K562 (cell line): ENCODE data around the gene CACNA2D2. TPM values are rescaled to one million over a fixed set of nuclear protein-coding genes. Genes with fewer than 3 reads are reported as not detected.
A peak's percentile ranks its signal among the peaks of the same experiment; 100 is the strongest.

Experiments used
- ARID1B ChIP-seq: fragments of 450-650 bp; IDR thresholded peaks from 2 replicates; pipeline ENCODE4 v1.6.1; 2016; ENCODE audit warnings: antibody characterized with exemption, mild to moderate bottlenecking, inconsistent platforms
- CEBPG ChIP-seq, 3 experiments: fragments of 200-800 bp in 1 of 3; sonication (Bioruptor generic) in 1 of 3; sonication (generic) in 1 of 3; formaldehyde crosslinking in 1 of 3; IDR thresholded peaks in 2 of 3; conservative IDR thresholded peaks in 1 of 3; 2 replicates each; pipeline versions ENCODE4 v1.6.1 to v1.8.0; 2016 to 2022; ENCODE audit warnings: missing compliant biosample characterization in 2 of 3, missing genetic modification characterization in 2 of 3, mild to moderate bottlenecking in 1 of 3, missing genetic modification reagents in 1 of 3
- ETV6 ChIP-seq, 3 experiments: fragments of 150-350 bp in 1 of 3; sonication (generic) in 1 of 3; formaldehyde crosslinking in 1 of 3; IDR thresholded peaks; 2 replicates each; pipeline versions ENCODE4 v1.6.1 to v1.8.0; 2014 to 2022; ENCODE audit warnings: borderline replicate concordance in 2 of 3, low read depth in 2 of 3, antibody characterized with exemption in 1 of 3, low read length in 1 of 3, mild to moderate bottlenecking in 1 of 3, missing genetic modification reagents in 1 of 3
- FIP1L1 ChIP-seq: fragments of 200-400 bp; formaldehyde crosslinking; IDR thresholded peaks from 2 replicates; pipeline ENCODE4 v1.6.1; 2018; ENCODE audit warnings: mild to moderate bottlenecking, low read depth, low read length; ENCODE audit not compliant: poor library complexity, severe bottlenecking
- FOSL1 ChIP-seq: fragments of 200-800 bp; sonication (Bioruptor generic); conservative IDR thresholded peaks from 2 replicates; pipeline ENCODE4 v1.6.1; 2016; ENCODE audit warnings: missing genetic modification characterization, missing compliant biosample characterization
- POLR2G ChIP-seq: fragments of 200-400 bp; formaldehyde crosslinking; IDR thresholded peaks from 2 replicates; pipeline ENCODE4 v1.6.1; 2017; ENCODE audit warnings: low read depth, mild to moderate bottlenecking, antibody characterized with exemption, low read length, moderate library complexity
- SAFB ChIP-seq: fragments of 200-400 bp; formaldehyde crosslinking; IDR thresholded peaks from 2 replicates; pipeline ENCODE4 v1.6.1; 2017; ENCODE audit warnings: low read depth, low read length, borderline replicate concordance
- TFAP4 ChIP-seq: sonication (generic); formaldehyde crosslinking; IDR thresholded peaks from 2 replicates; pipeline ENCODE4 v1.8.0; 2022; ENCODE audit warnings: missing genetic modification reagents, mild to moderate bottlenecking, moderate library complexity, borderline replicate concordance
- ZBTB17 ChIP-seq: fragments of 450-650 bp; formaldehyde crosslinking; IDR thresholded peaks from 2 replicates; pipeline ENCODE4 v1.4.0; 2020; ENCODE audit warnings: mild to moderate bottlenecking
- polyA plus RNA-seq, 8 experiments: library from polyadenylated mRNA; depleted of rRNA in 4 of 8; stranded (reverse) in 5 of 8; unstranded in 3 of 8; fragments of >200 nt; fragmentation: Nextera tagmentation in 2 of 8; fragmentation: Illumina TruSeq in 1 of 8; extraction: Ambion mirVana in 2 of 8; extraction: Trizol in 1 of 8; gene quantifications; 2 replicates each; pipeline versions ENCODE4 v1.2.1 to v1.2.3, GENCODE V29; 2011 to 2014; ENCODE audit warnings: inconsistent platforms in 1 of 8, missing spikeins in 1 of 8
- total RNA-seq, 7 experiments: library from RNA; depleted of rRNA in 6 of 7; stranded (reverse); fragments of >200 nt in 6 of 7; fragmentation: Illumina TruSeq in 2 of 7; extraction: Trizol in 2 of 7; gene quantifications; 2 replicates each; pipeline versions ENCODE4 v1.2.1 to v1.2.3, GENCODE V29; 2011 to 2021; ENCODE audit warnings: low replicate concordance in 1 of 7
- TF ChIP-seq, protein P1 (sequence below): fragments of 200-800 bp; sonication (Bioruptor generic); IDR thresholded peaks from 2 replicates; pipeline ENCODE4 v1.6.1; 2016; ENCODE audit warnings: missing genetic modification characterization, missing compliant biosample characterization
- TF ChIP-seq, protein P2 (sequence below): sonication (generic); formaldehyde crosslinking; IDR thresholded peaks from 2 replicates; pipeline ENCODE4 v1.8.0; 2022; ENCODE audit warnings: mild to moderate bottlenecking, missing genetic modification reagents
- TF ChIP-seq, protein P3 (sequence below): fragments of 250-450 bp; sonication (Bioruptor Pico); IDR thresholded peaks from 2 replicates; pipeline ENCODE4 v1.8.0; 2022; ENCODE audit warnings: moderate library complexity, mild to moderate bottlenecking, inconsistent platforms

The CACNA2D2 gene
- total and polyA plus RNA-seq, 9 of the 15 experiments (the other 6 are each of a cell fraction or from before 2014, with no cell fraction given): 0.11 to 0.58 (median 0.36) TPM; not detected in 2

DNA sequence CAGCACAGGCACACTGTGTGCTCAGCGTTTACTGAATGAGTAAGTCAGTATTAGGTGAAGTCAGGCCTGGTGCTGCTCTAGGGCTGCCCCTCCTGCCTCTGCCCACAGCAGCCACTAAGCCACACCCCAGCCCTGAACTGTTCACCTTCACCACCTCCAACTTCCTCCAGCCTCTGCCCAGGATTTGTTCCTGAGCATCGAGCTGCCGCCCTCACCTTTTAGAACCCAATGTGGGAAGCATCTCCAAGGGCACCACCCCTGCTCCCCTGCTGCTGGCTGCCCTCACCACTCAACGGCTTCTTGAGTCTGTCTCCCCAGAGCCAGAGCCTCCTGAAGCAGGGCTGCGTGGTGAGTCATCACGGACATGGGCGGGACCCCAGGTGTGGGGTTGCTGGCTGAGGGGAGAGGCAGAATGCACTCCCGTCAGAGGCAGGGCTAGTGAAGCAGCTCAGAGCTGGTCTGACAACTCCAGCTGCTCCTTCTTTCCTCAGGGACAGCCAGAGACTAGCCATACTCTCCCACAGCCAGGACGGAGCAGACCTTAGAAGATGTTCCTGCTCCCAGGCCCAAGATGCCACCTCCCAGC is 186.7 kb downstream of the CACNA2D2 start (continued):
- TF ChIP-seq, protein P1, sequence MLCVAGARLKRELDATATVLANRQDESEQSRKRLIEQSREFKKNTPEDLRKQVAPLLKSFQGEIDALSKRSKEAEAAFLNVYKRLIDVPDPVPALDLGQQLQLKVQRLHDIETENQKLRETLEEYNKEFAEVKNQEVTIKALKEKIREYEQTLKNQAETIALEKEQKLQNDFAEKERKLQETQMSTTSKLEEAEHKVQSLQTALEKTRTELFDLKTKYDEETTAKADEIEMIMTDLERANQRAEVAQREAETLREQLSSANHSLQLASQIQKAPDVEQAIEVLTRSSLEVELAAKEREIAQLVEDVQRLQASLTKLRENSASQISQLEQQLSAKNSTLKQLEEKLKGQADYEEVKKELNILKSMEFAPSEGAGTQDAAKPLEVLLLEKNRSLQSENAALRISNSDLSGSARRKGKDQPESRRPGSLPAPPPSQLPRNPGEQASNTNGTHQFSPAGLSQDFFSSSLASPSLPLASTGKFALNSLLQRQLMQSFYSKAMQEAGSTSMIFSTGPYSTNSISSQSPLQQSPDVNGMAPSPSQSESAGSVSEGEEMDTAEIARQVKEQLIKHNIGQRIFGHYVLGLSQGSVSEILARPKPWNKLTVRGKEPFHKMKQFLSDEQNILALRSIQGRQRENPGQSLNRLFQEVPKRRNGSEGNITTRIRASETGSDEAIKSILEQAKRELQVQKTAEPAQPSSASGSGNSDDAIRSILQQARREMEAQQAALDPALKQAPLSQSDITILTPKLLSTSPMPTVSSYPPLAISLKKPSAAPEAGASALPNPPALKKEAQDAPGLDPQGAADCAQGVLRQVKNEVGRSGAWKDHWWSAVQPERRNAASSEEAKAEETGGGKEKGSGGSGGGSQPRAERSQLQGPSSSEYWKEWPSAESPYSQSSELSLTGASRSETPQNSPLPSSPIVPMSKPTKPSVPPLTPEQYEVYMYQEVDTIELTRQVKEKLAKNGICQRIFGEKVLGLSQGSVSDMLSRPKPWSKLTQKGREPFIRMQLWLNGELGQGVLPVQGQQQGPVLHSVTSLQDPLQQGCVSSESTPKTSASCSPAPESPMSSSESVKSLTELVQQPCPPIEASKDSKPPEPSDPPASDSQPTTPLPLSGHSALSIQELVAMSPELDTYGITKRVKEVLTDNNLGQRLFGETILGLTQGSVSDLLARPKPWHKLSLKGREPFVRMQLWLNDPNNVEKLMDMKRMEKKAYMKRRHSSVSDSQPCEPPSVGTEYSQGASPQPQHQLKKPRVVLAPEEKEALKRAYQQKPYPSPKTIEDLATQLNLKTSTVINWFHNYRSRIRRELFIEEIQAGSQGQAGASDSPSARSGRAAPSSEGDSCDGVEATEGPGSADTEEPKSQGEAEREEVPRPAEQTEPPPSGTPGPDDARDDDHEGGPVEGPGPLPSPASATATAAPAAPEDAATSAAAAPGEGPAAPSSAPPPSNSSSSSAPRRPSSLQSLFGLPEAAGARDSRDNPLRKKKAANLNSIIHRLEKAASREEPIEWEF: no peak
- TF ChIP-seq, protein P2, sequence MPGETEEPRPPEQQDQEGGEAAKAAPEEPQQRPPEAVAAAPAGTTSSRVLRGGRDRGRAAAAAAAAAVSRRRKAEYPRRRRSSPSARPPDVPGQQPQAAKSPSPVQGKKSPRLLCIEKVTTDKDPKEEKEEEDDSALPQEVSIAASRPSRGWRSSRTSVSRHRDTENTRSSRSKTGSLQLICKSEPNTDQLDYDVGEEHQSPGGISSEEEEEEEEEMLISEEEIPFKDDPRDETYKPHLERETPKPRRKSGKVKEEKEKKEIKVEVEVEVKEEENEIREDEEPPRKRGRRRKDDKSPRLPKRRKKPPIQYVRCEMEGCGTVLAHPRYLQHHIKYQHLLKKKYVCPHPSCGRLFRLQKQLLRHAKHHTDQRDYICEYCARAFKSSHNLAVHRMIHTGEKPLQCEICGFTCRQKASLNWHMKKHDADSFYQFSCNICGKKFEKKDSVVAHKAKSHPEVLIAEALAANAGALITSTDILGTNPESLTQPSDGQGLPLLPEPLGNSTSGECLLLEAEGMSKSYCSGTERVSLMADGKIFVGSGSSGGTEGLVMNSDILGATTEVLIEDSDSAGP (CRISPR knock-in tag): 0 out of 2 replicates have a peak, but pooled peaks have one; percentile 27
- TF ChIP-seq, protein P3, sequence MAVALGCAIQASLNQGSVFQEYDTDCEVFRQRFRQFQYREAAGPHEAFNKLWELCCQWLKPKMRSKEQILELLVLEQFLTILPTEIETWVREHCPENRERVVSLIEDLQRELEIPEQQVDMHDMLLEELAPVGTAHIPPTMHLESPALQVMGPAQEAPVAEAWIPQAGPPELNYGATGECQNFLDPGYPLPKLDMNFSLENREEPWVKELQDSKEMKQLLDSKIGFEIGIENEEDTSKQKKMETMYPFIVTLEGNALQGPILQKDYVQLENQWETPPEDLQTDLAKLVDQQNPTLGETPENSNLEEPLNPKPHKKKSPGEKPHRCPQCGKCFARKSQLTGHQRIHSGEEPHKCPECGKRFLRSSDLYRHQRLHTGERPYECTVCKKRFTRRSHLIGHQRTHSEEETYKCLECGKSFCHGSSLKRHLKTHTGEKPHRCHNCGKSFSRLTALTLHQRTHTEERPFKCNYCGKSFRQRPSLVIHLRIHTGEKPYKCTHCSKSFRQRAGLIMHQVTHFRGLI (CRISPR knock-in tag): no peak
- TF ChIP-seq SAFB (no peak), ETV6 (IDR thresholded peaks at IDR 0.05; ENCODE audit: borderline replicate concordance in 1 of 2, low read depth in 2 of 2, low read length in 1 of 2) (no peak), ETV6 (CRISPR knock-in tag; IDR thresholded peaks at IDR 0.05; ENCODE audit: borderline replicate concordance) (no peak), TFAP4 (CRISPR knock-in tag) (peak; percentile 67; the same call in 1 of the 2 replicates), ZBTB17 (CRISPR knock-in tag) (no peak), ARID1B (peak; percentile 44), CEBPG (CRISPR knock-in tag; IDR thresholded peaks at IDR 0.05) (0 out of 2 replicates have a peak, but pooled peaks have one; percentile 8), CEBPG (tag; conservative IDR thresholded peaks at IDR 0.05 in 1 of 2, IDR thresholded peaks at IDR 0.05 in 1 of 2) (no peak), POLR2G (0 out of 2 replicates have a peak, but pooled peaks have one; percentile 31), FOSL1 (tag) (peak; percentile 79), FIP1L1 (no peak)
